Esophagus squamous epithelium (tissue), 4 donors: ENCODE measurements around the gene ZNF584.

ENCODE experiments used
- POLR2A ChIP-seq, 4 donors: fragments of 450-650 bp; IDR thresholded peaks; one replicate each; pipeline ENCODE4 v1.6.1; 2017; ENCODE audit warnings: antibody characterized with exemption in 4 of 4, mild to moderate bottlenecking in 4 of 4, moderate library complexity in 3 of 4
- TF ChIP-seq, protein P1 (sequence below), 6 experiments: fragments of 450-650 bp in 4 of 6; fragments of 200-600 bp in 2 of 6; sonication (generic) in 2 of 6; IDR thresholded peaks; one replicate each; pipeline ENCODE4 v1.5.1; 2016 to 2019; ENCODE audit warnings: antibody characterized with exemption in 6 of 6, mild to moderate bottlenecking in 4 of 6, moderate library complexity in 4 of 6

DNA sequence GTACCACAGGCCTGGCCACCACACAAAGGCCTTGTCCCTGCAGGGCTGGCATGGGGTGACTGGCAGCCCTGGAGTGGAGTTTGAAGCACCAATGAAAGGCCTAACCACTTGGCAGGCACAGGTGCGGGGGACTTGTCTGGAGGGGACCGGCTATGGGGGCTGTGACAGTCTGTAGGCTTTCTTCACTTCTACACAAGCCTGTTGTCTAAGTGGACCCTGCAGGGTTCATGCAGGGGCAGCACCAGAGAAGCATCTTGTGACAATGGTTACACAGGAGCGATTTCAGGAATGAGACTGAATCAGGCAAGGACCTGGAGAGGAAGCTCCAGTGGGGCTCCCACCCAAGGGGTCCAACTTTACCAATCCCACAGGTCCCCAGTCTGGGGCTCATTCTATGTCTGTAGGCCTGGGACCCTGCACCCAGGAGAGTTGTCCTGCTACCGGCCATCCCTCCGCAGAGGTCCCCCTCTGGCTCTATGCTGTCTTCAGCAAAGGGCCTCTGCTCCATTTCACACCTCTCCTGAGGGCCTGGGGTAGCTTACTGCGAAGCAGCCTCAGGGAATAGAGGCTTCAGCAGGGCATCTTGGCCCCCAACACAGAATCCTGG is 25.3 kb upstream of the ZNF584 start:
- TF ChIP-seq, protein P1, sequence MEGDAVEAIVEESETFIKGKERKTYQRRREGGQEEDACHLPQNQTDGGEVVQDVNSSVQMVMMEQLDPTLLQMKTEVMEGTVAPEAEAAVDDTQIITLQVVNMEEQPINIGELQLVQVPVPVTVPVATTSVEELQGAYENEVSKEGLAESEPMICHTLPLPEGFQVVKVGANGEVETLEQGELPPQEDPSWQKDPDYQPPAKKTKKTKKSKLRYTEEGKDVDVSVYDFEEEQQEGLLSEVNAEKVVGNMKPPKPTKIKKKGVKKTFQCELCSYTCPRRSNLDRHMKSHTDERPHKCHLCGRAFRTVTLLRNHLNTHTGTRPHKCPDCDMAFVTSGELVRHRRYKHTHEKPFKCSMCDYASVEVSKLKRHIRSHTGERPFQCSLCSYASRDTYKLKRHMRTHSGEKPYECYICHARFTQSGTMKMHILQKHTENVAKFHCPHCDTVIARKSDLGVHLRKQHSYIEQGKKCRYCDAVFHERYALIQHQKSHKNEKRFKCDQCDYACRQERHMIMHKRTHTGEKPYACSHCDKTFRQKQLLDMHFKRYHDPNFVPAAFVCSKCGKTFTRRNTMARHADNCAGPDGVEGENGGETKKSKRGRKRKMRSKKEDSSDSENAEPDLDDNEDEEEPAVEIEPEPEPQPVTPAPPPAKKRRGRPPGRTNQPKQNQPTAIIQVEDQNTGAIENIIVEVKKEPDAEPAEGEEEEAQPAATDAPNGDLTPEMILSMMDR (IDR thresholded peaks at IDR 0.05), result no peak
- TF ChIP-seq POLR2A (IDR thresholded peaks at IDR 0.05), result no peak
